Neural progenitor cell (in vitro differentiated cells): ENCODE measurements around the gene LMF1. TPM values are rescaled to one million over a fixed set of nuclear protein-coding genes. Genes with fewer than 3 reads are reported as not detected.

Experiments used
- DNase-seq: peaks from one replicate; pipeline ENCODE4 v3.0.0-alpha.2; 2016; ENCODE audit warnings: low spot score
- H2AFZ ChIP-seq: fragments of 200-600 bp; sonication (generic); replicated peaks from 2 replicates; pipeline ENCODE4 v1.6.1; 2016; ENCODE audit warnings: antibody characterized with exemption
- H3F3A ChIP-seq: fragments of 200-600 bp; sonication (generic); 2 replicates; pipeline ENCODE4 v1.6.1; 2016; ENCODE audit warnings: antibody characterized with exemption, low read depth
- H3K27ac ChIP-seq: fragments of 200-600 bp; sonication (generic); 2 replicates; pipeline ENCODE4 v1.5.1; 2016; ENCODE audit warnings: mild to moderate bottlenecking
- H3K27me3 ChIP-seq: fragments of 200-600 bp; sonication (generic); 2 replicates; pipeline ENCODE4 v1.6.1; 2016; ENCODE audit warnings: mild to moderate bottlenecking, moderate library complexity
- H3K36me3 ChIP-seq: fragments of 200-600 bp; sonication (generic); 2 replicates; pipeline ENCODE4 v1.5.1; 2016
- H3K4me1 ChIP-seq: fragments of 200-600 bp; sonication (generic); 2 replicates; pipeline ENCODE4 v1.6.1; 2016; ENCODE audit warnings: mixed run types
- H3K4me2 ChIP-seq: fragments of 200-600 bp; sonication (generic); 2 replicates; pipeline ENCODE4 v1.6.1; 2016
- H3K4me3 ChIP-seq: fragments of 200-600 bp; sonication (generic); 2 replicates; pipeline ENCODE4 v1.5.1; 2016
- H3K79me2 ChIP-seq: fragments of 200-600 bp; sonication (generic); 2 replicates; pipeline ENCODE4 v1.6.1; 2016; ENCODE audit warnings: low read depth
- H3K9ac ChIP-seq: fragments of 200-600 bp; sonication (generic); 2 replicates; pipeline ENCODE4 v1.6.1; 2016
- H3K9me3 ChIP-seq: fragments of 200-600 bp; sonication (generic); 2 replicates; pipeline ENCODE4 v1.5.1; 2016; ENCODE audit warnings: low read depth
- H4K20me1 ChIP-seq: fragments of 200-600 bp; sonication (generic); 2 replicates; pipeline ENCODE4 v1.6.1; 2016; ENCODE audit warnings: low read depth
- H3K27ac Mint-ChIP-seq: 3 replicates; pipeline ENCODE4 v1.8.0; 2021; ENCODE audit warnings: mixed read lengths
- H3K27me3 Mint-ChIP-seq: 2 replicates; pipeline ENCODE4 v1.8.0; 2022; ENCODE audit warnings: low read depth, mild to moderate bottlenecking, inconsistent platforms, moderate library complexity, mixed read lengths; ENCODE audit not compliant: insufficient read depth
- H3K36me3 Mint-ChIP-seq: 3 replicates; pipeline ENCODE4 v1.8.0; 2021; ENCODE audit warnings: mixed read lengths
- H3K4me1 Mint-ChIP-seq: 3 replicates; pipeline ENCODE4 v1.8.0; 2021; ENCODE audit warnings: mixed read lengths
- H3K4me3 Mint-ChIP-seq: 3 replicates; pipeline ENCODE4 v1.8.0; 2021; ENCODE audit warnings: mild to moderate bottlenecking, moderate library complexity, mixed read lengths
- H3K9me3 Mint-ChIP-seq: 3 replicates; pipeline ENCODE4 v1.8.0; 2020; ENCODE audit warnings: mixed read lengths
- CTCF ChIP-seq: fragments of 200-600 bp; sonication (generic); IDR thresholded peaks from 2 replicates; pipeline ENCODE4 v1.5.1; 2017; ENCODE audit warnings: antibody characterized with exemption, mild to moderate bottlenecking
- EZH2 ChIP-seq: fragments of 200-600 bp; sonication (generic); IDR thresholded peaks from 2 replicates; pipeline ENCODE4 v1.6.1; 2017; ENCODE audit warnings: antibody characterized with exemption, mild to moderate bottlenecking, moderate library complexity
- EZH2phosphoT487 ChIP-seq: fragments of 200-600 bp; sonication (generic); IDR thresholded peaks from 2 replicates; pipeline ENCODE4 v1.6.1; 2017; ENCODE audit warnings: antibody characterized with exemption
- total RNA-seq: library from RNA; depleted of rRNA; stranded (reverse); fragments of >200 nt; gene quantifications from 2 replicates; pipeline ENCODE4 v1.2.3, GENCODE V29; 2015; ENCODE audit warnings: low replicate concordance

Gene LMF1
- total RNA-seq, 1 donor from 2014 or later = 3.4 TPM

DNA sequence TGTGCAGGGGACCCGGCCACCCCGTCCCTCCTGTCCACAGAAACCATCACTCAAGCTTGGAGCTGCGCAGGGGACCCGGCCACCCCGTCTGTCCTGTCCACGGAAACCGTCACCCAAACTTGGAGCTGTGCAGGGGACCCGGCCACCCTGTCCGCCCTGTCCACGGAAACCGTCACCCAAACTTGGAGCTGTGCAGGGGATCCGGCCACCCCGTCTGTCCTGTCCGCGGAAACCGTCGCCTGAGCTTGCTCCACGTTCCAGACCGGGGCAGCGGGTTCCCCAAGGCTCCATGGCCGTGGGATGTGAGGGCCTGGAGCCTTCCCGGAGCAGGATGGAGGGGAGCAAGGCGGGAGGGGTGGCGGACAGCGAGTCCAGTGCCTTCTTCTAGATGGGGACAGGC is 36.0 kb upstream of the LMF1 start:
- H3K4me1 ChIP-seq = no peaks in the 10 kb centered on the region
- H3K27ac ChIP-seq = no peak overlapping the region
- H3K27me3 ChIP-seq = no peaks in the 10 kb centered on the region
- Mint-ChIP-seq H3K4me3 (no peak overlapping the region), H3K9me3 (no peaks in the 10 kb centered on the region), H3K36me3 (peaks cover 2% of the 10 kb centered on the region), H3K4me1 (peaks cover 13% of the 10 kb centered on the region), H3K27me3 (peaks cover 19% of the 10 kb centered on the region), H3K27ac (no peak overlapping the region)
- H3K9me3 ChIP-seq = no peaks in the 10 kb centered on the region
- no peaks in the 10 kb centered on the region for H3K36me3 ChIP-seq
- H3K4me2 ChIP-seq = no peak overlapping the region
- H3K79me2 ChIP-seq = no peaks in the 10 kb centered on the region
- TF ChIP-seq EZH2phosphoT487 (no peak), EZH2 (no peak), CTCF (no peak)
- H2AFZ ChIP-seq = no peak overlapping the region
- no peak for DNase-seq
- H3K4me3 ChIP-seq = no peak overlapping the region
- no peak overlapping the region for H3K9ac ChIP-seq
- H4K20me1 ChIP-seq = no peaks in the 10 kb centered on the region
- no peaks in the 10 kb centered on the region for H3F3A ChIP-seq

GRCh38 chr16:1005286-1005685 is 34.5 kb upstream of the LMF1 start:
- Histone ChIP-seq H3K27me3 (no peaks in the 10 kb centered on the region), H3K4me3 (no peak overlapping the region), H3K27ac (no peak overlapping the region), H3K36me3 (no peaks in the 10 kb centered on the region), H3K4me2 (no peak overlapping the region), H3F3A (no peaks in the 10 kb centered on the region), H4K20me1 (no peaks in the 10 kb centered on the region), H3K79me2 (no peaks in the 10 kb centered on the region), H3K9ac (no peak overlapping the region), H3K4me1 (no peaks in the 10 kb centered on the region), H2AFZ (no peak overlapping the region), H3K9me3 (no peaks in the 10 kb centered on the region)
- peaks cover 11% of the 10 kb centered on the region for H3K4me1 Mint-ChIP-seq
- H3K27me3 Mint-ChIP-seq = peaks cover 21% of the 10 kb centered on the region
- TF ChIP-seq EZH2phosphoT487 (no peak), CTCF (no peak), EZH2 (no peak)
- peaks cover 3% of the 10 kb centered on the region for H3K9me3 Mint-ChIP-seq
- no peak overlapping the region for H3K27ac Mint-ChIP-seq
- no peak for DNase-seq
- H3K4me3 Mint-ChIP-seq = no peak overlapping the region
- H3K36me3 Mint-ChIP-seq = peaks cover 3% of the 10 kb centered on the region

DNA sequence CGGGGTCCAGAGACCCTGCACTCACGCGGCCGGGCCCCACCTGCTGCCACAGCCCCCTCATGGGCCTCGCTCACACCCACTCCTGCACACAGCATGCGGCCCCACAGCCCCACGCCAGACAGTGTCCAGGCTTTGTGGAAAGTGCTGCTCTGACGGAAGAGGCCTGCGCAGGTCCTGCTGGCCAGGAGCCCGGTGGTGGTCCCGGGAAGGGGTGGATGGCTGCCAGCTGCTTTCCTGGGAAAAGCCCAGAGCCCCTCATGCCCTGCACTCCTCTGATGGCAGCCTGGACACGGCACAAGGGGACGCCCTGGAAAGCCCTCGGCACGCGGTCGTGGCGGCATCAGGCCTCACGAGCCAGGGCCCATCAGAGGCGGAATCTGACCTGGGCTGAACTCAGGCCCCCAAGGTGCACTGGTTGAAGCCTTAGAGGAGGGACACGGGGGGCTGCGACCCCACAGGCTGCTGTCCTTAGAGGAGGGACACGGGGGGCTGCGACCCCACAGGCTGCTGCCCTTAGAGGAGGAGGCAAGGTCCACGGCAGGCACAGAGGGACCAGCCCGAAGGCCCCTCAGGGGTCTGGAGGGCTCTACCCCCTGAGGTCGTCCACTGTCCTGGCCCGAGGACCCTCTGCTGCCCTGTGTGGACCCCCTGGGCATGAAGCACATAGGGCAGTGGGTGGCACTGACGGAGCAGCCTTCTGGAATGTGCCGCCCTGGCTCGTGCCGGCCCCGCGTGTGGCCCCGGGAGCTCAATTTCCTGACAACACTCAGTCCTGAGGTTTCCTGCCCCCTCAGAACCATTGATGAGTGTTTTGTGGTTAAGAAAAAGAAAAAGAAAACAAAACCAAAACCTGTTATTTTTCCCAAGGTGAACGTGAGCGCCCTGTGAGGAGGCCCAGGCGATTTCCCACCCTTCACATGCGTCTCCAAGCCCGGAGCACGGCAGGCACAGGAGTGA is 32.9 kb upstream of the LMF1 start:
- DNase-seq = no peak
- H3K9me3 ChIP-seq = no peaks in the 10 kb centered on the region
- no peak overlapping the region for H2AFZ ChIP-seq
- Mint-ChIP-seq H3K27me3 (peaks cover 20% of the 10 kb centered on the region), H3K4me1 (peaks cover 14% of the 10 kb centered on the region), H3K36me3 (peaks cover 2% of the 10 kb centered on the region), H3K4me3 (no peak overlapping the region), H3K9me3 (peaks cover 3% of the 10 kb centered on the region), H3K27ac (no peak overlapping the region)
- H3K27ac ChIP-seq = no peak overlapping the region
- no peaks in the 10 kb centered on the region for H4K20me1 ChIP-seq
- H3K9ac ChIP-seq = no peak overlapping the region
- TF ChIP-seq EZH2 (no peak), EZH2phosphoT487 (no peak), CTCF (no peak)
- H3K79me2 ChIP-seq = no peaks in the 10 kb centered on the region
- no peaks in the 10 kb centered on the region for H3K4me1 ChIP-seq
- H3F3A ChIP-seq = no peaks in the 10 kb centered on the region
- H3K36me3 ChIP-seq = no peaks in the 10 kb centered on the region
- no peaks in the 10 kb centered on the region for H3K27me3 ChIP-seq
- no peak overlapping the region for H3K4me2 ChIP-seq
- H3K4me3 ChIP-seq = no peak overlapping the region
